ENCODE data around the gene IL2RA.

- TF ChIP-seq CTCF (IDR thresholded peaks at IDR 0.05) (no peak), POLR2A (IDR thresholded peaks at IDR 0.05) (no peak)
These were observed 1.1 kb downstream of the IL2RA start for GRCh38 chr10:6061056-6061455.
